ENCODE data around the gene WSCD2. TPM values are rescaled to one million over a fixed set of nuclear protein-coding genes. Genes with fewer than 3 reads are reported as not detected.

The WSCD2 gene
- total and polyA plus RNA-seq, 2 donors (not counting 3 experiments of a cell fraction or from before 2014, with no cell fraction given), result not detected

DNA sequence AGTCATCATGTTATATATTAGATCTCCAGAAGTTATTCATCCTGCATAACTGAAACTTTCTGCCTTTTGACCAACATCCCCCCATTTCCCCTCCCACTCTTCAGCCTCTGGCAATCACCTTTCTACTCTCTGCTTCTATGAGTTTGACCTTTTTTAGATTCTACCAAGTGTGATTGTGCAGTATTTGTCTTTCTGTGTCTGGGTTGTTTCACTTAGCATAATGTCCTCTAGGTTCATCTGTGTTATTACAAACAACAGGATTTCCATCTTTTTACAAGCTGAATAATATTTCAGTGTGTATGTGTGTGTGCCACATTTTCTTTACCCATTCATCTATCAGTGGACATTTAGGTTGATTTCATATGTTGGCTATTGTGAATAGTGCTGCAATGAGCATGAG lies 11.2 kb upstream of the WSCD2 start:
- Histone ChIP-seq H2AFZ (ENCODE audit: low read depth, low read length) (no peak overlapping the region), H3K4me2 (ENCODE audit: insufficient read depth, low read length) (no peak overlapping the region), H3K79me2 (ENCODE audit: control insufficient read depth, insufficient read depth, low read length) (no peaks in the 10 kb centered on the region), H3K9me1 (replicated peaks; ENCODE audit: control insufficient read depth, extremely low read depth, insufficient read depth, low read length) (no peaks in the 10 kb centered on the region), H3K36me3 (ENCODE audit: control insufficient read depth in 2 of 2, extremely low read depth in 1 of 2, insufficient read depth in 2 of 2, low read length in 2 of 2) (no peaks in the 10 kb centered on the region), H4K20me1 (replicated peaks; ENCODE audit: control insufficient read depth, extremely low read depth, insufficient read depth, low read length) (no peaks in the 10 kb centered on the region), H3K27me3 (ENCODE audit: control insufficient read depth in 2 of 2, insufficient read depth in 2 of 2, low read length in 2 of 2) (no peaks in the 10 kb centered on the region), H3K9me3 (replicated peaks; ENCODE audit: control insufficient read depth, insufficient read depth, low read length) (no peaks in the 10 kb centered on the region), H3K4me1 (ENCODE audit: control insufficient read depth, extremely low read depth, insufficient read depth, low read length) (no peaks in the 10 kb centered on the region), H3K4me3 (replicated peaks in 1 of 3; ENCODE audit: insufficient read depth in 1 of 3, low read depth in 1 of 3, low read length in 3 of 3) (no peak overlapping the region), H3K27ac (ENCODE audit: insufficient read depth, low read depth, low read length) (no peak overlapping the region), H3K9ac (replicated peaks; ENCODE audit: extremely low read depth, insufficient read depth, low read length) (no peak overlapping the region)
- BruUV-seq (replicated peaks), result no TSS peak
- intact Hi-C loops (cut with micrococcal nuclease), result no loop called here
- FAIRE-seq (no peak), DNase-seq (ENCODE audit: low read depth, low spot score) (no peak)
- ChIA-PET CTCF (no interaction called here), POLR2A (no interaction called here)
- TF ChIP-seq, protein P1, sequence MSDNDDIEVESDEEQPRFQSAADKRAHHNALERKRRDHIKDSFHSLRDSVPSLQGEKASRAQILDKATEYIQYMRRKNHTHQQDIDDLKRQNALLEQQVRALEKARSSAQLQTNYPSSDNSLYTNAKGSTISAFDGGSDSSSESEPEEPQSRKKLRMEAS (IDR thresholded peaks at IDR 0.05; ENCODE audit: insufficient read depth, insufficient read length), result no peak
- TF ChIP-seq MYC (IDR thresholded peaks at IDR 0.05; ENCODE audit: low read depth, low read length), result no peak
- no peak for TF ChIP-seq POLR2A (IDR thresholded peaks at IDR 0.05; ENCODE audit: low read depth, low read length)
- dilution Hi-C loops (cut with MboI; ENCODE audit: extremely low pct_ligation_motif_present, low sequenced_read_pairs), result no loop called here

DNA sequence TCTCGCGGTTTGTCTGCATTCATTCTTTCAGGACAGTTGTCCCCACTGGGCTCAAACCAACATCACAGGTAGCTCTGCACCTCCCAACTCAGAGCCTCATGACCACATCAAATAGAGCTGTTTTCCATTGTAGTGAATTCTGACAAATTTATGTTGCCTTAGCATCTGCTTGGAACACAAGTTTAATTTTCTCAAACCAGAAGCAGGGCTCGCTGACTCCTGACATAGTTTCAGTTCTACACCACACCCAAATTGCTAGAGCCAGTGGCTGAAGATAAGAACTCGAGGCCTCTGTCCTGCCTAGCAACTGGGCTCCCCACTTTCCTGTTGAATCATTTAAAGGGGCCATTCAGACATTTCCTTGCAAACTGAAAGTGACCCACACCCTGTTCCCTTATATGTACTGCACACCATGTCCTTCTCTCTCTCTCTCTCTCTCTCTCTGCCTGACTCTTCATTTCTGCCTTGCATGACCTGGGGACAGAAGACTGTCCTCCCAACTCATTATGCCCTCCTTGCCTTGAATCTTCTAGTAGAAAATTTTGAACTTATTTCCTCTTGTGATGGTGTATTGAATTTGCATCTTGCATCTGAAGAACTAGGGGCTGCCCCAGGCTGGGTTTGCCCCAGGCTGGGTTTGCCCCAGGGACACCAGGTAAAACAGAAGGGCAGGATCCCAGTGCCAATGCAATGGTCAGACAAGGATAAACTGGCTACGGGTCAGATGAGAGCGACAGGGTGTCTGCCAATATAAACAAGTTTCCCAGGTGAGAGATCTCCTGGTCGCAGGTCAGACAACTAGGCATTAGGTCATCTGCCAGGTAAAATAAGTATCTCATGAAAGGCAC lies 9.7 kb upstream of the WSCD2 start:
- no TSS peak for BruUV-seq (replicated peaks)
- no peak overlapping the region for H3K4me3 ChIP-seq (replicated peaks in 1 of 3; ENCODE audit: insufficient read depth in 1 of 3, low read depth in 1 of 3, low read length in 3 of 3)
- no peaks in the 10 kb centered on the region for H3K27me3 ChIP-seq (ENCODE audit: control insufficient read depth in 2 of 2, insufficient read depth in 2 of 2, low read length in 2 of 2)
- no peaks in the 10 kb centered on the region for H3K9me3 ChIP-seq (replicated peaks; ENCODE audit: control insufficient read depth, insufficient read depth, low read length)
- H3K36me3 ChIP-seq (ENCODE audit: control insufficient read depth in 2 of 2, extremely low read depth in 1 of 2, insufficient read depth in 2 of 2, low read length in 2 of 2), result no peaks in the 10 kb centered on the region
- dilution Hi-C loops (cut with MboI; ENCODE audit: extremely low pct_ligation_motif_present, low sequenced_read_pairs) (no loop called here), intact Hi-C loops (cut with micrococcal nuclease) (no loop called here)
- no peak for FAIRE-seq
- no peak overlapping the region for H2AFZ ChIP-seq (ENCODE audit: low read depth, low read length)
- H4K20me1 ChIP-seq (replicated peaks; ENCODE audit: control insufficient read depth, extremely low read depth, insufficient read depth, low read length), result no peaks in the 10 kb centered on the region
- POLR2A ChIA-PET, result no interaction called here
- no peak for DNase-seq (ENCODE audit: low read depth, low spot score)
- TF ChIP-seq JUN (IDR thresholded peaks at IDR 0.05; ENCODE audit: borderline replicate concordance, insufficient read depth, insufficient read length, low read depth), result no peak
- TF ChIP-seq GATA2 (IDR thresholded peaks at IDR 0.05; ENCODE audit: insufficient read depth, insufficient read length, low read depth, low read length), result no peak
- no peak for TF ChIP-seq MYC (IDR thresholded peaks at IDR 0.05; ENCODE audit: low read depth, low read length)
- TF ChIP-seq POLR2A (IDR thresholded peaks at IDR 0.05; ENCODE audit: low read depth, low read length), result no peak
- TF ChIP-seq POLR2AphosphoS5 (IDR thresholded peaks at IDR 0.05; ENCODE audit: insufficient read depth, low read depth, low read length), result no peak
- TF ChIP-seq EZH2 (IDR thresholded peaks at IDR 0.05; ENCODE audit: borderline replicate concordance, low read depth, low read length, severe bottlenecking), result no peak
- CTCF ChIA-PET, result no interaction called here
- no peak overlapping the region for H3K27ac ChIP-seq (ENCODE audit: insufficient read depth, low read depth, low read length)
- no peaks in the 10 kb centered on the region for H3K4me1 ChIP-seq (ENCODE audit: control insufficient read depth, extremely low read depth, insufficient read depth, low read length)
- H3K9ac ChIP-seq (replicated peaks; ENCODE audit: extremely low read depth, insufficient read depth, low read length), result no peak overlapping the region
- no peaks in the 10 kb centered on the region for H3K9me1 ChIP-seq (replicated peaks; ENCODE audit: control insufficient read depth, extremely low read depth, insufficient read depth, low read length)
- no peaks in the 10 kb centered on the region for H3K79me2 ChIP-seq (ENCODE audit: control insufficient read depth, insufficient read depth, low read length)
- no peak overlapping the region for H3K4me2 ChIP-seq (ENCODE audit: insufficient read depth, low read length)
